NCI-H2196 treated with DMSO at 0.1 percent for 48 hours (cell line): Measurements from ENCODE around the gene FAF2.
"Not testable (repeated sequence)": the region's sequence is repeated elsewhere in the genome, so short reads cannot be mapped to it uniquely, and the experiment has no call there.

ENCODE experiments used
- DNase-seq: peaks from one replicate; lab custom pipeline; 2025; ENCODE audit not compliant: unreplicated experiment; lab: John Stamatoyannopoulos, UW

Gene FAF2, protein sequence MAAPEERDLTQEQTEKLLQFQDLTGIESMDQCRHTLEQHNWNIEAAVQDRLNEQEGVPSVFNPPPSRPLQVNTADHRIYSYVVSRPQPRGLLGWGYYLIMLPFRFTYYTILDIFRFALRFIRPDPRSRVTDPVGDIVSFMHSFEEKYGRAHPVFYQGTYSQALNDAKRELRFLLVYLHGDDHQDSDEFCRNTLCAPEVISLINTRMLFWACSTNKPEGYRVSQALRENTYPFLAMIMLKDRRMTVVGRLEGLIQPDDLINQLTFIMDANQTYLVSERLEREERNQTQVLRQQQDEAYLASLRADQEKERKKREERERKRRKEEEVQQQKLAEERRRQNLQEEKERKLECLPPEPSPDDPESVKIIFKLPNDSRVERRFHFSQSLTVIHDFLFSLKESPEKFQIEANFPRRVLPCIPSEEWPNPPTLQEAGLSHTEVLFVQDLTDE

DNA sequence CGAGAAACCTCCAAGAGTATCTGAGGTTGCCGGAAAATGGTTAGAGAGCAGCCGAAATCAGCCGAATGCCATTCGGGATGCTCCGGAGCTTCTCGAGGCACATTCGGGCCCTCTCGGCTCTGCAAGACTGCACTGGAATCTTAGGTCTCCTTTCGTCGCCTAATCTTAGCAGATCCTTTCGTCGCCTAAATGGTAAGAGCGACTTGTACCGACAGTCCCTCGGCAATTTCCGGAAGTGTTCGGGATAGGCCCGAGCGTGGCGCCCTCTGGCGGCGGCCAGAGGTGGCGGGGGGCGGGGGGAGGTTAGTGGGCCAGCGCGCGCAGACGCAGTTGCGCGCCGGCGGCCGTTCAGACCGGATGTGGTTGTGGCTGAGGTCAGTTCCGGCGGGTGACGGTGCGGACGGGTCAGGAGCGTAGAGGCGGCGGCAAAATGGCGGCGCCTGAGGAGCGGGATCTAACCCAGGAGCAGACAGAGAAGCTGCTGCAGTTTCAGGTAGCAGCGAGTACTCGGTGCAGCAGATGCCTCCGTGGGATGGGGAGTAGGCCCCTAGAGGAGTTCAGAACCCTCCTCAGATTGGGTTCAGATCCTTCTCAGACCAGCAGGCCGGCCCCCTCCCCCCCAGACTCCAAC lies at the start of gene FAF2:
Gene FAF2, plus strand, starts transcription at position 408 of the 631 bp plus-strand sequence. Its CDS starts 23 bp downstream, at position 431.
- DNase-seq = peak; percentile 92

DNA sequence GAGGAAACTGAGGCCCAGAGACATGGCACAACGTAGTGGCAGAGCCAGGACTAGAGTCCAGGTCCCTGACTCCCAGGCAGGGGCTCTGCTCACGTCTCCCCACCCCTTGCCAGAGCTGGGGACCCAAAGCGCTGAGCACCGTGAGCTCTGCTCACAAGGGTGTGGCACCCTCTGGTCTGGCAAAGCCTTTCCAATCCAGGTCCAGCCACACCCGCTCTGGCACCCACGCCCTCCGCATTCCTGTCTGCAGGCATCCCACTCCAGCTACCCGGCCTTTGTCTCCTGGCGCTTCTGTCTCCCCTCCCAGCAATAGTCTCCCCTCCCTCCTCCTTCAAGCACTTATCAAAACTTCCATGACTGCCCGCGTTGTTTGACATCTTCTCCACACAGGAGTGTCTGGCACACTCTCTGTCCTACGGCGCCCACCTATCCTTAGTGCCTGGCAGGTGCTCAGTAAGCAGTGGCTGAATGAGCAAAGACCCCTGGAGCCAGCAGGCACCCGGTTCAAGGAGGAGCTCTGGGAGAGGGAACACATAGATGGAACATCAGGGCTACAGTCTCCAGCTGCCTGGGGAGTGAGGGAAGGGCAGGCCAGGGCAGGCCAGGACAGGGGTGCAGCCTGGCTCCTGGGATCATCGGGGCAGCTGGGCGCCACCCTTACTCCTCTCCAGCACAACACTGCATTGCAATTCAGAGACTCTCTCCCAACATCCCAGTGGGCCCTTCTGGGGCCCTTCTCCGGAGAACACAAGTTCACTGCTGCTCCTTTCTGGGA lies 47.6 kb upstream of the FAF2 start:
- DNase-seq = no peak

DNA sequence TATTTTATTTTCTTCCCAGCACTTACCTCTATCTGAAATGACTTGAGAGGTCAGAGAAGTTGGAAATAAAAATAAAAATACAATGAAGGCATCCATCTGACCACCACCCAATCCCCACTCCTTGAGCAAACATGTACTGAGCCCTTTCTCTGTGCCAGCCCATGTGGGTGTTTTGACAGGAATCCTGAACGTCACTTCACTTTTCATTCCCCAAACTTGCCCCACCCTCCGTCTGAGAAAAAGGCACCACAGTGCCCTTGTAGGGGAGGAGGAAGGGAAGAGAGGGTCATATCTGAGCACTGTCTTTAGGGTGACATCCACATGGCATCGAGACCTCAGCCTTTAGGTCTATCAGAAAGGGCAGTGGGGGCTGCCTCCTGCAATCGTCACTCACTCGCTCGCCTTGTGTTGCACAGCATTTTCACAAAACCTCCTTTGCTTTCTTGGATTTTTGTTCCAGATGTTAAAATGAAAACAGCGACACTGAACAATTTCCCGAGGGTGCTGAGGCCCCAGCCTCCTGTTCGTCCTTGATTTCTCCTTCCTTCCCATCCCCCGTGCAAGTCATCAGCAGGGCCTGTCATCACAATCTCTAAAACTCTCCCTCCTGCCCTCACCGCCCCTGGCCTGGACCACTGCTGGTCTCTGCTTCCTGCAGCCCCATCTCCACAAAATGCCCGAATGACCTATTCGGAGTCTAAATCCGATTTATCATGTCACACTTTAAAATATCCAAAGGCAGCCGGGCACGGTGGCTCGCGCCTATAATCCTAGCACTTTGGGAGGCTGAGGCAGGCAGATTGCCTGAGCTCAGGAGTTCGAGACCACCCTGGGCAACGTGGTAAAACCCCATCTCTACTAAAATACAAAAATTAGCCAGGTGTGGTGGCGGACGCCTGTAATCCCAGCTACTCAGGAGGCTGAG lies 46.6 kb upstream of the FAF2 start:
- DNase-seq = no peak

- DNase-seq = no peak
Measured at GRCh38 chr5:176405656-176406435, 42.3 kb upstream of the FAF2 start.

- no peak for DNase-seq
Measured at GRCh38 chr5:176406436-176407052, 41.6 kb upstream of the FAF2 start.

- DNase-seq = no peak
Measured at GRCh38 chr5:176407456-176408251, 40.5 kb upstream of the FAF2 start.

GRCh38 chr5:176408252-176408573 lies 40.0 kb upstream of the FAF2 start:
- DNase-seq = not testable (repeated sequence)

GRCh38 chr5:176408590-176408989 lies 39.6 kb upstream of the FAF2 start:
- DNase-seq = no peak

DNA sequence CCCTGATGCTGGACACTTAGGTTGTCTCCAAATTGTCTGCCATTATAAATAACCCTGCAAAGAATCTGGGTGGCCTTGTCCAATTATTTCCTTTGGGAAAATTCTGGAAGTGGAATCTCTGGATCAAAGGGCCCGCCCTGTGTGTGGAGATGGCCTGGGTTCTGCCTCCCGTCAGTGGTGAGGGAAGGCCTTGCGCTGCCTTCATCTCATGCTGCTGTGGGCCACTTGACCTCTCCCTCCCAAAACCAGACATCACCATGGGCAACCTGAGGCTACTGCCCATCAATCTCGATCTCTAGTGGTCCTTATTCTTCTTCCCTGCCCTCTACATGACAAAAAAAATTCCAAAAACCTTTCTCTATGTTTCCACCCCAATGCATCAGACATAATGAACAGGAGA lies 38.4 kb upstream of the FAF2 start:
- no peak for DNase-seq

GRCh38 chr5:176410486-176411180 lies 37.6 kb upstream of the FAF2 start:
- DNase-seq = no peak

DNA sequence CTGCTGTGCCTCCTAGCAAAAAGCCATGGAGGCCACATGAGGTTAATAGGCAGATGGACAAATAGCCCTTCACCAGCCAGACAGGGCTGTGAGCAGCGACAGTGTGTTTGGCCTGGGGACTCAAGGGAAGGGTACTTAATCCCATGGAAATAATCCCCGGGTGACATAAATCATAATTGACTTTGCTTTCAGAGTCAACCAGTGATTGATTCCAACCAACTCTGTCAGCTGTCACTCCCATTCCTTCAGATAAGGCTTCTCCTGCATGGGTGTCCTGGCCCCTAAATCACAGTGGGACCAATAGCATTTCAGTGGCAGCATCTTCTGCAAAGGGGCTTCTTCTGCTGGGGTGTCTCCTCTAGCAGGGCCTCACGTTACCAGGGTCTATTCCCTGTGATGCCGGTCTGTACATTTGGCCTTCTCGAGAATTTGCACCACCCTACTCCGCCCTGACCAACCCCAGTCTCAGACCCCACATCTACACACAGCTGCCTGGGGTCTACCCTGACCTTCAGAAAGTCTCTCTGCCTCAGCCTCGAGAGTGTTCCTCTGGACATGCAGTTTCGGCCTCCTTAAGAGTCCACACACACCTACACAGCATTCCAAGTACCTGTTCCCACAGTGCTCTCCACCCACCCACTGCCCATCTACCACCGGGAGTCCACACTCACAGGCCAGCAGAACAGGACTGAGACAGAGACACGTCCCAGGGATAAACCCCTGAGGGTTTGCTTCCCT lies 35.5 kb upstream of the FAF2 start:
- no peak for DNase-seq

GRCh38 chr5:176413255-176413565 lies 35.0 kb upstream of the FAF2 start:
- no peak for DNase-seq

GRCh38 chr5:176413709-176414191 lies 34.4 kb upstream of the FAF2 start:
- DNase-seq = no peak

GRCh38 chr5:176414704-176415103 lies 33.5 kb upstream of the FAF2 start:
- no peak for DNase-seq

DNA sequence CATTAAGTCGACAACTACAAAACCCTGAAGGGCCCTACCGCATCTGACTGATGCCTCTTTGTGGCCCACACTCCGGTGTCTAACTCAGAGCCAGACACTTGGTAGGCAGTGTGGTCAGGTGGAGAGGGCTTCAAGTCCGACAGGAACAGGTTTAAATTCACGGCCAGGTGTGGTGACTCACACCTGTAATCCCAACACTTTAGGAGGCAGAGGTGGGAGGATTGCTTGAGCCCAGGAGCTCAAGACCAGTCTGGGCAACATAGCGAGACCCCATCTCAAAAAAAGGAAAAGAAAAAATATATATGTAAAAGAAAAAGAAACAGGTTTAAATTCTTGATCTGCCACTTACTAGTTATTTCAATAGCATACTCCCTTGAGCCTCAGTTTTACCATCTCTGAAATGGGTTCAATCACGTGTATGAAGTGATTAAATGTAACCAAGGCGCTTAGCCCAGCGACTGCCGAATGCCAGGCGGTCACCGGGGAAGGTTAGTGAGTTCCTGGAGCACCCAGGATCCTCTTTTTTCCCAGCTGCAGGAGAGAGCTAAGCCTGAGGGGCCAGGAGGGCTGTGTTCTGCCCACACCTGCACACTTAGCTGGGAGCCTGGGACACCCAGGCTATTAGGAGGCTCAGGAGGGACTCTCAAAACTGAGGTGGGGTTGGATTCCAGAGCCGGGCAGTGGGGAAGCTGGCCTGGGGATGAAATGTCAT lies 32.8 kb upstream of the FAF2 start:
- DNase-seq = no peak

DNA sequence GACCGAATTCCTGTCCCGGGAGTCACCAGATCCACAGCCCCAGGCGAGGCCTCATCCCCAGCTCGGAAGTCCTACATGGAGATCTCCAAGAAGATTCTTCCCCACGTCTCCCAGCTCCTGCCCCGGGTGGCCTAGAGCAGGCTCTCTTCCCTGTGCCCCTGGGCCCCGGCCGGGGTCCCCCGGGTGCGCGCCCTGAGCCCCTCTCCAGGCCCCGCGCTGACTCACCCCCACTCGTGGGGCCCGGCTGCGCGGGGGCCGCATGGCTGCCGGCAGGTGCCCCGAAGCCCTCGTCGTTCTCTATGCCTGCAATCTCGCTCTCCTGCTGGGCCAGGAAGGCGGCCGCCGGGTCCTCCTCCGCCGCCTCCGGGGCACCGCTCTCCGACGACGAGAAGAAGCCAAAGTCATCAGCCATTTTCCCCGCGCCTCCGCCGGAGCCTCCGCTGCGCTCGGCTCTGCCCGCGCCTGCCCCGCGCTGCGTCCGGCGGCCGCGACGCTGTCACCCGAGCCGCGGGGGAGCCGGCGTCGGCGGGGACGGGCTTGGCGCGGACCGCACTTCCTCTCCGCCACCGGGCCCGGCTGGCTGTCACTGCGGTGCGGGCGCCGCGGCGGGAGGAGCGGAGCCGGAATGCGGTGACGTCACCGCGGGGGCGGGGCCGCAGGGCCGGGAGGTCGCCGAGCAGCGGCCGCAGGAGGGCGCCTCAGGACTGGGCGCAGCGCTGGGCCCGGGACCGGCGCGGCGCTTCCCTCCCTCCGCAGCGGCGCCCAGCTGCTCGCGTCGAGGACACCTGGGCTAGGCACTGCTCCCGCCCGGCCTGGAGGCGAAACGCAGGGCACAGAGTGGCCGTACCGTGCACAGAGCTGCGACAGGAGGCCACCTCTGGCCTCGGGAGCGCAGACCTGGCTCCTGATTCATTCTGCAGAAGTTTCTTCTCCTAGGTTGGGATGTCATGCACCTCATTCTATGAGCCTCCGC lies 31.9 kb upstream of the FAF2 start, which contains the start of gene CLTB:
Gene CLTB, minus strand, starts transcription at position 588 of the 973 bp plus-strand sequence. Its CDS starts 176 bp downstream, at position 412.
- DNase-seq = peak; percentile 81
